Fibroblast of lung (primary cell): ENCODE data around the gene ERBB4. TPM values are rescaled to one million over a fixed set of nuclear protein-coding genes. Genes with fewer than 3 reads are reported as not detected.

ENCODE experiments used
- DNase-seq, 2 donors: peaks; one replicate each; pipeline versions ENCODE4 v3.0.0 to v3.0.0-alpha.2; 2010; ENCODE audit warnings: low read depth in 2 of 2
- H2AFZ ChIP-seq: 2 replicates; pipeline ENCODE4 v1.5.1; 2012; ENCODE audit warnings: low read length, control low read depth, inconsistent platforms
- H3K27ac ChIP-seq: 2 replicates; pipeline ENCODE4 v1.5.1; 2011; ENCODE audit warnings: low read length, control low read depth; ENCODE audit not compliant: insufficient read depth
- H3K27me3 ChIP-seq: 2 replicates; pipeline ENCODE4 v1.5.1; 2011; ENCODE audit warnings: mild to moderate bottlenecking, low read length; ENCODE audit not compliant: control insufficient read depth, insufficient read depth
- H3K36me3 ChIP-seq: 2 replicates; pipeline ENCODE4 v1.5.1; 2011; ENCODE audit warnings: low read length; ENCODE audit not compliant: control insufficient read depth, insufficient read depth
- H3K4me1 ChIP-seq: 2 replicates; pipeline ENCODE4 v1.5.1; 2011; ENCODE audit warnings: low read length; ENCODE audit not compliant: control insufficient read depth, insufficient read depth; ENCODE audit errors: extremely low read depth
- H3K4me2 ChIP-seq: 2 replicates; pipeline ENCODE4 v1.5.1; 2011; ENCODE audit warnings: low read length, control low read depth; ENCODE audit not compliant: insufficient read depth; ENCODE audit errors: extremely low read depth
- H3K4me3 ChIP-seq, 4 experiments: fragments of 200-600 bp in 1 of 4; sonication (generic) in 1 of 4; replicated peaks in 1 of 4; 2 replicates each; pipeline ENCODE4 v1.5.1; 2011 to 2016; ENCODE audit warnings: low read length in 4 of 4, low read depth in 3 of 4, mild to moderate bottlenecking in 3 of 4, control low read depth in 2 of 4, inconsistent platforms in 1 of 4, mixed read lengths in 1 of 4; ENCODE audit not compliant: insufficient read depth in 1 of 4; ENCODE audit errors: control extremely low read depth in 1 of 4
- H3K79me2 ChIP-seq: 2 replicates; pipeline ENCODE4 v1.5.1; 2012; ENCODE audit warnings: mild to moderate bottlenecking, low read length, inconsistent platforms; ENCODE audit not compliant: control insufficient read depth, insufficient read depth
- H3K9ac ChIP-seq: 2 replicates; pipeline ENCODE4 v1.5.1; 2011; ENCODE audit warnings: mild to moderate bottlenecking, low read length, control low read depth; ENCODE audit not compliant: insufficient read depth
- H3K9me3 ChIP-seq: 2 replicates; pipeline ENCODE4 v1.5.1; 2012; ENCODE audit warnings: low read depth, low read length; ENCODE audit not compliant: control insufficient read depth, insufficient read depth
- H4K20me1 ChIP-seq: 2 replicates; pipeline ENCODE4 v1.5.1; 2011; ENCODE audit warnings: low read length; ENCODE audit not compliant: control insufficient read depth, insufficient read depth; ENCODE audit errors: extremely low read depth
- CTCF ChIP-seq, 2 donors: IDR thresholded peaks in 1 of 2; conservative IDR thresholded peaks in 1 of 2; 1 replicate in 1 of 2; 2 replicates in 1 of 2; pipeline ENCODE4 v1.5.1; 2011 to 2012; ENCODE audit warnings: low read length in 2 of 2, control low read depth in 1 of 2, inconsistent platforms in 1 of 2, low read depth in 1 of 2, mild to moderate bottlenecking in 1 of 2
- EZH2 ChIP-seq: IDR thresholded peaks from 2 replicates; pipeline ENCODE4 v1.5.1; 2012; ENCODE audit warnings: low read length, control low read depth, mild to moderate bottlenecking; ENCODE audit errors: missing control alignments
- polyA plus RNA-seq, 2 donors: library from polyadenylated mRNA; depleted of rRNA in 1 of 2; stranded (reverse) in 1 of 2; unstranded in 1 of 2; fragments of >200 nt; gene quantifications; 2 replicates each; pipeline ENCODE4 v1.2.1, GENCODE V29; 2011 to 2012; ENCODE audit warnings: missing spikeins in 1 of 2
- total RNA-seq: library from RNA; depleted of rRNA; stranded (reverse); fragments of >200 nt; gene quantifications from 2 replicates; pipeline ENCODE4 v1.2.1, GENCODE V29; 2014

ERBB4 gene
- total and polyA plus RNA-seq, 2 donors (not counting 1 experiment from before 2014, with no cell fraction given), result 0.08 to 0.17 TPM

GRCh38 chr2:211437396-211437795, 1101.2 kb downstream of the ERBB4 start:
- Histone ChIP-seq H3K4me2 (no peak overlapping the region), H3K9me3 (no peaks in the 10 kb centered on the region), H3K4me3 (no peak overlapping the region), H3K4me1 (no peaks in the 10 kb centered on the region), H2AFZ (no peak overlapping the region), H3K27ac (no peak overlapping the region), H3K36me3 (no peaks in the 10 kb centered on the region), H3K27me3 (no peaks in the 10 kb centered on the region), H4K20me1 (no peaks in the 10 kb centered on the region), H3K9ac (no peak overlapping the region), H3K79me2 (no peaks in the 10 kb centered on the region)
- DNase-seq, result no peak
- TF ChIP-seq EZH2, result no peak
- no peak for TF ChIP-seq CTCF (conservative IDR thresholded peaks at IDR 0.05 in 1 of 2, IDR thresholded peaks at IDR 0.05 in 1 of 2; ENCODE audit: low read depth in 1 of 2, low read length in 2 of 2)

GRCh38 chr2:211436182-211436581, 1102.4 kb downstream of the ERBB4 start:
- H3K79me2 ChIP-seq, result no peaks in the 10 kb centered on the region
- no peak overlapping the region for H3K4me3 ChIP-seq
- H3K9ac ChIP-seq, result no peak overlapping the region
- H3K4me1 ChIP-seq, result no peaks in the 10 kb centered on the region
- no peaks in the 10 kb centered on the region for H3K36me3 ChIP-seq
- DNase-seq, result no peak
- H3K9me3 ChIP-seq, result no peaks in the 10 kb centered on the region
- H3K27ac ChIP-seq, result no peak overlapping the region
- no peak overlapping the region for H2AFZ ChIP-seq
- no peaks in the 10 kb centered on the region for H3K27me3 ChIP-seq
- H4K20me1 ChIP-seq, result no peaks in the 10 kb centered on the region
- TF ChIP-seq EZH2 (no peak), CTCF (conservative IDR thresholded peaks at IDR 0.05 in 1 of 2, IDR thresholded peaks at IDR 0.05 in 1 of 2; ENCODE audit: low read depth in 1 of 2, low read length in 2 of 2) (no peak)
- no peak overlapping the region for H3K4me2 ChIP-seq

GRCh38 chr2:211435331-211435730, 1103.3 kb downstream of the ERBB4 start:
- Histone ChIP-seq H2AFZ (no peak overlapping the region), H3K9ac (no peak overlapping the region), H3K4me1 (no peaks in the 10 kb centered on the region), H3K9me3 (no peaks in the 10 kb centered on the region), H3K4me2 (no peak overlapping the region), H3K79me2 (no peaks in the 10 kb centered on the region), H3K4me3 (no peak overlapping the region), H3K27me3 (no peaks in the 10 kb centered on the region), H3K27ac (no peak overlapping the region), H4K20me1 (no peaks in the 10 kb centered on the region), H3K36me3 (no peaks in the 10 kb centered on the region)
- TF ChIP-seq EZH2 (no peak), CTCF (conservative IDR thresholded peaks at IDR 0.05 in 1 of 2, IDR thresholded peaks at IDR 0.05 in 1 of 2; ENCODE audit: low read depth in 1 of 2, low read length in 2 of 2) (no peak)
- no peak for DNase-seq
